NCI-H524 (cell line): ENCODE results near the gene GRPEL1.

Experiments
- DNase-seq, 2 experiments: peaks; one replicate each; lab custom pipeline; 2025; lab: John Stamatoyannopoulos, UW

The GRPEL1 gene

GRCh38 chr4:7066006-7066405 is 1.9 kb downstream of the GRPEL1 start:
- no peak for DNase-seq

GRCh38 chr4:7063362-7063761 is 4.5 kb downstream of the GRPEL1 start:
- DNase-seq = peak in 1 of 2 experiments; percentile 25

- no peak for DNase-seq
These were observed 5.0 kb downstream of the GRPEL1 start for GRCh38 chr4:7062816-7063215.

GRCh38 chr4:7061815-7062214 is 6.0 kb downstream of the GRPEL1 start:
- DNase-seq = no peak

- DNase-seq = no peak
These were observed 7.3 kb downstream of the GRPEL1 start for GRCh38 chr4:7060346-7061150.

- DNase-seq = no peak
These were observed 8.2 kb downstream of the GRPEL1 start for GRCh38 chr4:7059662-7060061.

- no peak for DNase-seq
These were observed 9.1 kb downstream of the GRPEL1 start for GRCh38 chr4:7058792-7059191.

- no peak for DNase-seq
These were observed 11.9 kb downstream of the GRPEL1 start for GRCh38 chr4:7055990-7056325.

GRCh38 chr4:7055111-7055989 is 12.5 kb downstream of the GRPEL1 start:
- no peak for DNase-seq

GRCh38 chr4:7054106-7054880 is 13.6 kb downstream of the GRPEL1 start:
- DNase-seq = no peak

GRCh38 chr4:7052923-7053715 is 14.7 kb downstream of the GRPEL1 start:
- no peak for DNase-seq

- no peak for DNase-seq
These were observed 15.6 kb downstream of the GRPEL1 start for GRCh38 chr4:7052313-7052712.

- no peak for DNase-seq
These were observed 16.0 kb downstream of the GRPEL1 start for GRCh38 chr4:7051905-7052304.

GRCh38 chr4:7051144-7051495 is 16.7 kb downstream of the GRPEL1 start:
- DNase-seq = no peak

GRCh38 chr4:7050481-7051143 is 17.3 kb downstream of the GRPEL1 start:
- DNase-seq = no peak

- DNase-seq = no peak
These were observed 18.1 kb downstream of the GRPEL1 start for GRCh38 chr4:7049739-7050138.

GRCh38 chr4:7049295-7049694 is 18.6 kb downstream of the GRPEL1 start:
- DNase-seq = no peak

- DNase-seq = no peak
These were observed 19.2 kb downstream of the GRPEL1 start for GRCh38 chr4:7048642-7049041.

GRCh38 chr4:7046971-7047370 is 20.9 kb downstream of the GRPEL1 start:
- no peak for DNase-seq

- no peak for DNase-seq
These were observed 21.6 kb downstream of the GRPEL1 start for GRCh38 chr4:7045961-7046921.
